NCI-H446 treated with DMSO at 0.1 percent for 48 hours (cell line): ENCODE results near the gene SGMS2.
"Not testable (repeated sequence)": the region's sequence is repeated elsewhere in the genome, so short reads cannot be mapped to it uniquely, and the experiment has no call there.

ENCODE experiments used
- DNase-seq: peaks from one replicate; lab custom pipeline; 2025; lab: John Stamatoyannopoulos, UW

The SGMS2 gene

DNA sequence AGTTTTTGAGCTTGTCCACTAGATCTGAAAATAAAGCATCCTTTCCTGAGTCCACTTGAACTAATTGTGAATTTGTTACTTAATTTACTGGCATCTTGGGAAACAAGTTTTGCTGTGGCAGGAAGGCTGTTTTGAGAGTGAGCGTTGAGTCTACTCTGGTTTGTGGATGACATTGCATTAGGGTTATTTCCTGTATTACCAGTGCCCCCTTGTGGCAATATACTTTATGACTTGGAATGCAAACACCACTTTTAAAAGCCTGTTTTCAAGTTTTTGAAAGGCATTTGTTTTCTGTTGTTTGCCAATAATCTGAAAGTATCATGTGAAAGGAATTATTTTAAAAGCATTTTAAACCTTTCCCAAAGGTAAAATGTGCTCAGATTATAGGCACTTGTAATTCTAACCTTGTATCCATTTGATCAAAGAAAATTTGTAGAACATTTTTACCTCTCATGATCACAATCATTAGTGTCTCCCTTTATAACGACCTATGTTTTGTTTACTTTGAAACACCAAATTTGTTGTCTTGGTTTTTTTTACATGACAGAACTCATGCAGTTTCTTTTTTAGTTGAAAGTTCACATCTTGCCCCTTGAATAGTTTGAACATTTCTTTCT lies 88.7 kb downstream of the SGMS2 start:
- no peak for DNase-seq

DNA sequence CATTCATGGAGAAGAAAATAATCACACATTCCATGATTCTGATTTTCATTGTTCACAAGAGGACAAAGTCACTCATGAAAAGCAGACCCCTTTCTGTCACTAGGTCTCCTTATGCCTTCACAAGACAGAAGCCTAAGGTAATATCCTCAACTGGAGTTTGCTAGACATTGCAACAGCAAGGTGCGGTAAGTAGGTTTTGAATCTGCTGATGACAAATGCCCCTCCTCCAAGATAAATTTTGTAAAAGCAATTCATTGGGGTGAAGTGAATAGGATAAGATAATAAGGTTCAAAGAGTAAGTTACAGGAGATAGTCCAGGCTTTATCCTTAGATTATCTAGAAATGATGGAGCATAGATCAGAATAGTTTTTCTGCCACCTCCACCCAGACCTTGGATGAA lies 90.5 kb downstream of the SGMS2 start:
- no peak for DNase-seq

DNA sequence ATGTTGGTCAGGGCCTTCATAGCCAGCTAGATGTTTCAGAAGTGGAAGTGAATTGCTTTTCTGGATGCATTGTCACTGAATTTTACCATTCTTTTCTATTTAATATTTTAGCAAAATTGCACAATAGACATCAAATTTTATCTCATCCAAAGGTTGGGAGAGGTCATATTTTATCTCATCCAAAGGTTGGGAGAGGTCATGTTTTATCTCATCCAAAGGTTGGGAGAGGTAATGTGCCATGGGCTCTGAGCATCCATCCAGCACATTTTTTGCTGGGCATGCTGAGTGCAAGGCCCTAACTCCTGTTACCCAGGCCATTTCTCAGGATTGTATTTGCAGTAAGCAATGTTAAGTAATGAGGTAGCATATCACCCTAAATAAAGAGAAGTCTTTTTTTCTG lies 91.9 kb downstream of the SGMS2 start:
- no peak for DNase-seq

DNA sequence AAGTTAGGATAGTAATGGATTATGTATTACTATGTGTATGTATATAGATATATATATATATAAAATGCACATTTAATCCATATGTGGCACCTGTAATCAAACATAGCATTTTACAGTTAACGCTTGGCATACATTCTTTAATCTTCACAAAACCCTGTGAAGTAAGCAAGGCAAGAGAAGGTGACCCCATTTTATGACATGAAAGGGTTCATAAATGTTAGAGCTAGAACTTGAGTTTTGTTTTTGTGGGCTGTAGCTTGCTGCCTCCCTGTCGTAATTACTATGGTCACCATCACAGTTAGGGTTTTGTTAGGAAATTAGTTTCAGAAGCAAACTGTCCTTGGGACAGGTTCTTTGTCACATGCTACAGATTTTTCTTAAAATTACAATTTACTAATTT lies 92.8 kb downstream of the SGMS2 start:
- no peak for DNase-seq

DNA sequence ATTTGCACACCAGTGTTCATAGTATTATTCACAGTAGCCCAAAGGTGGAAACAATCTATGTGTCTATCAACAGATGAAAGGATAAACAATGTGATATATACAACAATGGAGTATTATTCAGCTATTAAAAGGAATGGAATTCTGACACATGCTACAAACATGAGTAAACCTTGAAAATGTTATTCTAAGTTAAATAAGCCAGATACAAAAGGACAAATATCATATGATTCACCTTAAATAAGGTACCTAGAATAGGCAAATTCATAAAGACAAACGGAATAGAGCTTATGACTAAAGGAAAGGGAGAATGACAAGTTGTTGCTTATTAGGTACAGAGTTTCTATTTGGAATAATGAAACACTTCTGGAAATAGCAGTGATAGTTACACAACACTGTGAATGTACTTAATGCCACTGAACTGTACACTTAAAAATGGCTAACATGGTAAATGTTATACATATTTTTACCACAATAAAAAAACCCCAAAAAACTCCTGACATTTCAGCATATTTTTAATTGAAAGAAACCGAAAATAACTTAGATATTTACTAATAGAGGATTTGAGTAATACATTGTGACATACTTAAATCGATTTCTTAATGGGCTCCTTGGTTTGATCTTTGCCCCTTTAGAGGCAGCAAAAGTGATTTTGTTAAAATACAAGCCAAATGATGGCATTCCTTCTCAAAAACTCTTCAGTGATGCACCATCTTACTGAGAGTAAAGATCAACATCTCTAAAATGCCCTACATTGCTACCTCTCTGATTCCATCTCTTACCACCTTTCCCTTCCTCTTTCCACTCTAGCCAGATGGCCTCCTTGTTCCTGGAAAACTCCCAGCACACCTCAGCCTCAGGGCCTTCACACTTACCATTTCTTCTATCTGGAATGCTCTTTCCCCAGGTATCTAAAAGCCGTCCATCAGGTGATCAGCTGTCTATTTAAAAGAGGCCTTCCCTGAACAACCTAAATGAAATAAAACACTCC lies 98.0 kb downstream of the SGMS2 start:
- no peak for DNase-seq

DNA sequence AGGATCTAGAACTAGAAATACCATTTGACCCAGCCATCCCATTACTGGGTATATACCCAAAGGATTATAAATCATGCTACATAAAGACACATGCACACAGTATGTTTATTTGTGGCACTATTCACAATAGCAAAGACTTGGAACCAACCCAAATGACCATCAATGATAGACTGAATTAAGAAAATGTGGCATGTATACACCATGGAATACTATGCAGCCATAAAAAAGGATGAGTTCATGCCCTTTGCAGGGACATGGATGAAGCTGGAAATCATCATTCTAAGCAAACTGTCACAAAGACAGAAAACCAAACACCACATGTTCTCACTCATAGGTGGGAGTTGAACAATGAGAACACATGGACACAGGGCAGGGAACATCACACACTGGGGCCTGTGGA lies 101.0 kb downstream of the SGMS2 start:
- not testable (repeated sequence) for DNase-seq

DNA sequence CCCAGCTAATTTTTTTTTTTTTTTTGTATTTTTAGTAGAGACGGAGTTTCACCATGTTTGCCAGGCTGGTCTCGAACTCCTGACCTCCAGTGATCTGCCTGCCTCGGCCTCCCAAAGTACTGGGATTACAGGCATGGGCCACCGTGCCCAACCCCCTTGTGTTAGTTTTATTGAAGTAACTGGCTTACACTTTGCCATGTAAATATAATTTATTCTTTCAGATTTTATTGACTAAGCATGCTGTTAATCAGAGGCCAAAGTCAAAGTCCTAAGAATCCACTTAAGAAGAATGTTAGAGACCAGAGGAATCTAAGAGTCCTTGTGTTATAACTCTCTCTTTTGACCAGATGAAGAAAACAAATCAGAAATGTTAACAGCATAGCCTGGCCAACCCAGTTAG lies 102.1 kb downstream of the SGMS2 start:
- not testable (repeated sequence) for DNase-seq

DNA sequence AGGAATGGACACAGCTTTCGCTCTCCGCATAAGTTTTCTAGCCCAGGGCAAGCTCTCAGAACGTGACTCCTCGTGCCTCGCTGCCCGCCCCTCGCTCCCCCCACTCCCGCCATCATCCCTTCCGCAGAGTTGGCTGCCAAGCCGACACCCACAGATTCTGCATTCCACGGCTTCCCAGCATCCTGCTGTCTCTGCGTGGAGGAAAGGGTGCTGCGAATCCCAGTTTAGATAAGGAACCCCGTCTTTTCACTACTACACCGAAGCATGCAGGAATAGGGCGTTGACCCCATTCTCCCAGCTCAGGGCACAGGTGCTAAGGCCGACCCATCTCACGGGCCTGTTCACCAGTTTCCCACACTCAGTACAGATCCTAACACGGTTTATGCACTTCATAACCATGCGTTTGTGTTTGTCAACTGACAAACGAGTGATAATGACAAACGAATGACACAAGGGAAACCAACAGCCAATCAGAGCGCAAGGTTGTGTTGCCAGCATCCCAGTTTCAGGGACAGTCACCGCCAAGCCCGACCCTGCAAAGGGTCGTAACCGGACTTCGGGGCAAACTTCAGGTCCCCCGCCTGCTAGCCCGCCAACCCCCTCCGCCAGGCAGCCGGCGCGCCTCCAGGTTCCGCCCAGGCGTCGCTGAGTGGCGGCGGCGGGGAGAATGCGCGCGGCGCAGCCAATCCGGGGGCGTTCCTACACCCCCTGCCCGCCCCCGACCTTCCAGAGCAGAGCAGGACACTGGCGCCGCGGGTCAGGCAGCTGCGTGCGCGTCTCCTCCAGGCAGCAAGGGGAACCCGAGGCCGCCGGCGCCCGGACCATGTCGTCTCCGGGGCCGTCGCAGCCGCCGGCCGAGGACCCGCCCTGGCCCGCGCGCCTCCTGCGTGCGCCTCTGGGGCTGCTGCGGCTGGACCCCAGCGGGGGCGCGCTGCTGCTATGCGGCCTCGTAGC lies 106.4 kb downstream of the SGMS2 start, which contains the start of gene CYP2U1:
CYP2U1 (plus strand) TSS at position 729 of the 954 bp plus-strand sequence; CDS start at position 824, 95 bp downstream.
- peak; percentile 52 for DNase-seq

DNA sequence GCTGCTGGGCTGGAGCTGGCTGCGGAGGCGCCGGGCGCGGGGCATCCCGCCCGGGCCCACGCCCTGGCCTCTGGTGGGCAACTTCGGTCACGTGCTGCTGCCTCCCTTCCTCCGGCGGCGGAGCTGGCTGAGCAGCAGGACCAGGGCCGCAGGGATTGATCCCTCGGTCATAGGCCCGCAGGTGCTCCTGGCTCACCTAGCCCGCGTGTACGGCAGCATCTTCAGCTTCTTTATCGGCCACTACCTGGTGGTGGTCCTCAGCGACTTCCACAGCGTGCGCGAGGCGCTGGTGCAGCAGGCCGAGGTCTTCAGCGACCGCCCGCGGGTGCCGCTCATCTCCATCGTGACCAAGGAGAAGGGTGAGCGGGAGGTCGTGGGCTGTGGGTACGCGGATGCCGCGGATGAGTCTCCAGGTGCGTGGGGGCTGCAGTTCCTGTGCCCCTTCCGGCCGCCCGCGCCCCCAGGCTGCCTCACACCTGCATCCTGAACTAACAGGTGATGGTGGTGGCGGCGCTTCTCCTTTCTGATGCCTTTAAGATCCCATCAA lies 107.1 kb downstream of the SGMS2 start:
- DNase-seq: no peak

DNA sequence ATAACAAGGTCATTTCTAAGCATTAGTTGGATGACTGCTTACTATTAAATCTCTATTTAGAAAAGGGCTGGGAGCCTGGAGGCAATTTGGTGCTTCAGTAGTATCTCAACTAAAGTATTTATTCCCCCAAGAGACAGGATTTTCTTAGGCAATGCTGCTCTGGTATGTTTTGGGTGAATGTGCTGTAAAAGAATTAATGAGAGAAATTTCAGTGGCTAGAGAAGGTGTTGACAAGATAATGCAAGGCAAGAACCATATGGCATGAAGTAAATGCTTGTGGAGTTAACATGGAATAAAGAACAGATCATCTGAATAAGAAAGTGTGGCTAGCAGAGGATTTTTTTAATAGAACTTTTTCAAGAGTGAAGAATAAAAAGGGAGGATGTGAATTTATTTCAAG lies 110.5 kb downstream of the SGMS2 start:
- DNase-seq: no peak

DNA sequence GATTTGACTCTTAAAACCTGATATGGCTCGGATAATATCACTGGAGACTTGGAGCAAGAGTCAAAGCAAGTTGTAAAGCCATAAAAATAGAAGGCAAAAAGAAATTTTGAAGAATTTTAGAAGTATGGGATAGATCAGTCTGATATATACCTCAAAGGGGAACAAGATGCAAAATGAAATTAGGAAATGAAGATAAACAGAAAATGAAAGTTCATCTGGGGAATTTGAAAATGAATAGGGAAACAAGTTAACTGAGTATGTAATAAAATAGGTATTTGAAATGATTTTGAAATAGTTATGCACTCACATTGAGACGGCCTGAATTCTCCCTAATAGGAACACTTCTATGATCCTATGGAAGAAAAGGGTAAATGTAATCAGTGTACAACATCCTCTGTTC lies 112.3 kb downstream of the SGMS2 start:
- DNase-seq: no peak

DNA sequence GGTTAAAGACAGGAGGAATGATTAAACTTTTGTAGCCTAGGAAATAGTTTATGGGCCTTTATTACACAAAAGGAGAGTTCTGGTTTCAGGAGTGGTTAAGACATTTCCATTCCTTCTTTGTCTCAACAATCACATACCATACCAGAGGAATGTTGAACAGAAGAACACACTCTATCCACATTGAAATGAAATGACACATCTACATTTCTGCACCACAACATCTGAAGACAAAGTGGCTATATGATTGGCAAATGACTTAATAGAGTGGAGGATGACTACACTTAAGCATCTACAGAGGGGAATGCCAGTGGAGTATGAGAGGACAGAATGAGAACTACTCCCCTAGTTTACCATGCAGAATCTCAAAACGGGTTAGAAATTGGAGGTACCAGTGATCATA lies 114.6 kb downstream of the SGMS2 start:
- no peak for DNase-seq

DNA sequence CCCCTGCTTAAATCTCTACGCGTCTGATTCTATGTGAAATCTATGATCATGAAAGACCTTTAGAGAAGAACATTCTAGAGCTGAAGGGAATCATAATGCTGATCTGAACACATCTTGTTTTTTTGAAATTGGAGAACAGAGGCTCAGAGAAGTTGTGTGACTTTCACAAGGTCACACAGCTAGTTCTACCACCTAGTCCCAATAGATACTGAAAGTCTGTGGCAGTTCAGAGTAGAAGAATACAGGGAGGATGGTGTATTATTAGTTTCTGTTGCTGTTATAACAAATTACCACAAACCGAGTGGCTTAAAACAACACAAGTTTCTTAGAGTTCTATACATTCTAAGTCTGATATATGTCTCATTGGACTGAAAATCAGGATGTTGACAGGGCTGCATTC lies 121.1 kb downstream of the SGMS2 start:
- no peak for DNase-seq

DNA sequence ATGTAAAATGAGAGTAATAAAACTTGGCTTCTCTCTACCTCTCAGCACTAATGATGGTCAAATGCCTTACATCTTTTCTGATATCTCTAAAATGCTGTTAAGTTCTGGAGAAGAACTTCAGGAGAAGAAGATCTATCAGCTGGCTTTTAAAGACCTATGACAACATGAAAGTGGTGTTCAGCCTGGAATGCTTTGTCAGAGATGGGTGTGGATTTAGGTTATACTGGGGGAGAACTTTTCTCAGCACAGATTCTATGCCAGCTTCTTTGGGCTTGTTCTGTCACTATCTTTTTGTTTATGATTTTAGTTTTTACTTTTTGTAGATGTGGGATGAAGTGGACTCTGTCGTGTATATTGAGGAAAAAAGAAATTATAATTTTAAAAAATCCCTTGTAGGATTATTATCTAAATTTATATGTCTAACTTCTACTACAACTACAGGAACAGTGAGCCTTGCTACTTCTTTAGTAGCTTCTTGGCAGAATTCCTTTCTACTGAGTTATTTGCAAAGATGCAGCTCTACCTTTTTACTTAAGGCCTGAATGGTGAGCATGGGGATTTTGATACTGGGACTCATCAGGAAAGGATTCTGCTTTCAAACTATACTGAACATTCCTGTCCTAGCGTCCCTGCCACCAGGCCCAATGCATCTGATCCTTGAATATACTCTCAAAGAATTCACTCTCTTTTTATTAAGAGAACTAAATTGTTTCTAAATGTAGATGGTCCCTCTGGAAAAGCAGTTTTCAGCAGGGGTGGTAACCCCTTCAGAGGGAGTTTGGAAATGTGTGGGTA lies 126.2 kb downstream of the SGMS2 start:
- no peak for DNase-seq

DNA sequence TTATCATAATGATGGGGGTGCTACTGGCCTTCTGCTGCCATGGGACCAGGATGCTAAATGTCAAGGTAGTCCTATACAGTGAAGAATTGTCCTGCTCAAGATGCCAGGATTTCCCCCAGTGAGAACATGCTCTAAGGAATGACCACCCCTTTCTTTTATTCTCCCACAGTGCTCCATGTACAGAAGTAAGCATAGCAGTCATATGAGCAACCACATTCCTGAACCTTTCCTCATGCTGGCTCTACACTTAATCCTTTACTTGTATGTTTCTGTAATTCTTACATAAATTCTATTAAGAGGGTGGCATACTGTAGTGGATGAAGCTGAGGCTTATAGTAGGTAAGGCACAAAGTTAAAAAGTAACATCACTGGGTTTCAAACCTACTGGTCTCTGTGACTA lies 126.8 kb downstream of the SGMS2 start:
- no peak for DNase-seq

DNA sequence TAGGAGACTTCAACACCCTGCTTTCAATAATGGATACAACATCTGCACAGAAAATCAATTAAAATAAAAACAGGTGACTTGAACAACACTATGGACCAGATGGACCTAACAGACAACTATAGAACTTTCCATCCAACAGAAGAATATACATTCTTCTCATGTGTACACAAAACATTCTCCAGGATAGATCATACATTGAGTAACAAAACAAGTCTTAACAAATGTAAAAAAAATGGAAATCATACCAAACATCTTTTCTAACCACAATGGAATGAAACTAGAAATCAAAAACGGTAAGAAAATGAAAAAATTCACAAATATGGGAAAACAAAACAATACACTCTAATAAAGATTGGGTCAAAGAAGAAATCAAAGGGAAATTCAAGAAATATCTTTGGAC lies 131.3 kb downstream of the SGMS2 start:
- no peak for DNase-seq
